Measurements from ENCODE around the gene B3GALT5.
"Not testable (repeated sequence)": the region's sequence is repeated elsewhere in the genome, so short reads cannot be mapped to it uniquely, and the experiment has no call there.

The B3GALT5 gene

GRCh38 chr21:39667353-39667891 lies 54.7 kb downstream of the B3GALT5 start:
- no peak for DNase-seq (ENCODE audit: low spot score)

- no peak for DNase-seq (ENCODE audit: low spot score)
Measured at GRCh38 chr21:39668369-39668768, 55.6 kb downstream of the B3GALT5 start.

GRCh38 chr21:39669485-39669884 lies 56.7 kb downstream of the B3GALT5 start:
- no peak for DNase-seq (ENCODE audit: low spot score)

GRCh38 chr21:39669976-39670661 lies 57.4 kb downstream of the B3GALT5 start:
- DNase-seq (ENCODE audit: low spot score), result no peak

- DNase-seq (ENCODE audit: low spot score), result no peak
Measured at GRCh38 chr21:39670701-39671100, 58.0 kb downstream of the B3GALT5 start.

GRCh38 chr21:39671986-39672385 lies 59.2 kb downstream of the B3GALT5 start:
- no peak for DNase-seq (ENCODE audit: low spot score)

- DNase-seq (ENCODE audit: low spot score), result no peak
Measured at GRCh38 chr21:39673163-39673562, 60.4 kb downstream of the B3GALT5 start.

GRCh38 chr21:39673736-39674135 lies 61.0 kb downstream of the B3GALT5 start:
- DNase-seq (ENCODE audit: low spot score), result no peak

- no peak for DNase-seq (ENCODE audit: low spot score)
Measured at GRCh38 chr21:39674801-39675200, 62.1 kb downstream of the B3GALT5 start.

GRCh38 chr21:39675590-39675989 lies 62.9 kb downstream of the B3GALT5 start:
- DNase-seq (ENCODE audit: low spot score), result no peak

GRCh38 chr21:39675993-39676661 lies 63.4 kb downstream of the B3GALT5 start:
- no peak for DNase-seq (ENCODE audit: low spot score)

GRCh38 chr21:39680216-39680615 lies 67.5 kb downstream of the B3GALT5 start:
- no peak for DNase-seq (ENCODE audit: low spot score)

- DNase-seq (ENCODE audit: low spot score), result no peak
Measured at GRCh38 chr21:39681257-39681656, 68.5 kb downstream of the B3GALT5 start.

GRCh38 chr21:39681845-39682244 lies 69.1 kb downstream of the B3GALT5 start:
- peak; percentile 53 for DNase-seq (ENCODE audit: low spot score)

GRCh38 chr21:39685236-39685635 lies 72.5 kb downstream of the B3GALT5 start:
- DNase-seq (ENCODE audit: low spot score), result no peak

GRCh38 chr21:39685991-39686390 lies 73.3 kb downstream of the B3GALT5 start:
- DNase-seq (ENCODE audit: low spot score), result no peak

- no peak for DNase-seq (ENCODE audit: low spot score)
Measured at GRCh38 chr21:39686646-39687468, 74.1 kb downstream of the B3GALT5 start.

- no peak for DNase-seq (ENCODE audit: low spot score)
Measured at GRCh38 chr21:39688010-39688409, 75.3 kb downstream of the B3GALT5 start.

- not testable (repeated sequence) for DNase-seq (ENCODE audit: low spot score)
Measured at GRCh38 chr21:39689860-39690259, 77.1 kb downstream of the B3GALT5 start.

GRCh38 chr21:39690454-39690853 lies 77.7 kb downstream of the B3GALT5 start:
- no peak for DNase-seq (ENCODE audit: low spot score)

GRCh38 chr21:39694750-39695149 lies 82.0 kb downstream of the B3GALT5 start:
- no peak for DNase-seq (ENCODE audit: low spot score)

- DNase-seq (ENCODE audit: low spot score), result no peak
Measured at GRCh38 chr21:39696196-39696595, 83.5 kb downstream of the B3GALT5 start.

GRCh38 chr21:39696618-39697017 lies 83.9 kb downstream of the B3GALT5 start:
- no peak for DNase-seq (ENCODE audit: low spot score)
